Neural crest cell (in vitro differentiated cells): ENCODE measurements around the gene FAM174B. TPM values are rescaled to one million over a fixed set of nuclear protein-coding genes. Genes with fewer than 3 reads are reported as not detected.
A peak's percentile ranks its signal among the peaks of the same experiment; 100 is the strongest.

Source experiments
- DNase-seq: peaks from one replicate; pipeline ENCODE4 v3.0.0; 2021; ENCODE audit warnings: low read depth, mixed read lengths, low spot score
- H3K27ac Mint-ChIP-seq: one replicate; pipeline ENCODE4 v1.8.0; 2021; ENCODE audit warnings: mild to moderate bottlenecking, mixed read lengths; ENCODE audit not compliant: unreplicated experiment
- H3K27me3 Mint-ChIP-seq: 2 replicates; pipeline ENCODE4 v1.8.0; 2021; ENCODE audit warnings: low read depth, mild to moderate bottlenecking, mixed read lengths
- H3K36me3 Mint-ChIP-seq: 2 replicates; pipeline ENCODE4 v1.8.0; 2021; ENCODE audit warnings: low read depth, mild to moderate bottlenecking, mixed read lengths
- H3K4me1 Mint-ChIP-seq: 2 replicates; pipeline ENCODE4 v1.8.0; 2021; ENCODE audit warnings: mixed read lengths
- H3K4me3 Mint-ChIP-seq: one replicate; pipeline ENCODE4 v1.8.0; 2021; ENCODE audit warnings: mild to moderate bottlenecking, mixed read lengths
- H3K9me3 Mint-ChIP-seq: 2 replicates; pipeline ENCODE4 v1.8.0; 2021; ENCODE audit warnings: mixed read lengths
- CTCF ChIP-seq: fragments of 200-600 bp; sonication (generic); conservative IDR thresholded peaks from 2 replicates; pipeline ENCODE4 v1.5.0; 2021; ENCODE audit warnings: antibody characterized with exemption, mild to moderate bottlenecking
- total RNA-seq: library from RNA; stranded (reverse); gene quantifications from 2 replicates; pipeline ENCODE4 v1.2.1, GENCODE V29; 2021

Gene FAM174B
- total RNA-seq, 1 donor from 2014 or later = 12.1 TPM

GRCh38 chr15:92653366-92653765, 2.2 kb downstream of the FAM174B start:
- TF ChIP-seq CTCF = no peak
- H3K4me3 Mint-ChIP-seq = peak overlapping the region; percentile 89
- peaks cover 10% of the 10 kb centered on the region for H3K36me3 Mint-ChIP-seq
- peaks cover 14% of the 10 kb centered on the region for H3K4me1 Mint-ChIP-seq
- no peak overlapping the region for H3K27ac Mint-ChIP-seq
- peaks cover 42% of the 10 kb centered on the region for H3K27me3 Mint-ChIP-seq
- no peak for DNase-seq
- H3K9me3 Mint-ChIP-seq = peaks cover 3% of the 10 kb centered on the region

DNA sequence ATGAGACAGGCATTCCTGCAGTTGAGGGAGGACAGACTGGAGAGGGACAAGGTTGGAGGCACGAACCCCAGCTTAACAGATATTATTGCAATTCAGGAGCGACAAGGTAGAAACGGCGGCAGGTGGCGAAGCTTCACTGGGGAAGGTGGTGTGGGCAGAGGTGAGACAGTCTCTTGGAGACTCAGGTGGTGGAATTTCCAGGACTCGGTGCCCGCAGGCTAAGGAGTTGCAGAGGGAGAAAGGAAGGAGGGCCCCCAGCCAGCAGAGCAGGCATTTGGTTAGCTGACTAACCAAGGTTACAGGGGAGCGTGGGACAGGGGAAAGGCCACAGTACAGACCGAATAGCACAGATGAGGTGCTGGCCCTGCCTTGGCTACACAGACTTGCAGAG, 3.0 kb downstream of the FAM174B start:
- peaks cover 42% of the 10 kb centered on the region for H3K27me3 Mint-ChIP-seq

GRCh38 chr15:92651877-92652575, 3.5 kb downstream of the FAM174B start:
- H3K27me3 Mint-ChIP-seq = peaks cover 39% of the 10 kb centered on the region
- H3K36me3 Mint-ChIP-seq = peaks cover 10% of the 10 kb centered on the region
- H3K9me3 Mint-ChIP-seq = peaks cover 6% of the 10 kb centered on the region
- peak overlapping the region; percentile 38 for H3K4me3 Mint-ChIP-seq
- DNase-seq = no peak
- TF ChIP-seq CTCF = no peak
- H3K4me1 Mint-ChIP-seq = peaks cover 24% of the 10 kb centered on the region
- no peak overlapping the region for H3K27ac Mint-ChIP-seq

More for the DNA sequence above, 3.0 kb downstream of the FAM174B start:
- Mint-ChIP-seq H3K4me3 (peak overlapping the region; percentile 38), H3K36me3 (peaks cover 10% of the 10 kb centered on the region), H3K9me3 (peaks cover 6% of the 10 kb centered on the region), H3K4me1 (peaks cover 21% of the 10 kb centered on the region), H3K27ac (no peak overlapping the region)
- DNase-seq = no peak
- TF ChIP-seq CTCF = no peak

DNA sequence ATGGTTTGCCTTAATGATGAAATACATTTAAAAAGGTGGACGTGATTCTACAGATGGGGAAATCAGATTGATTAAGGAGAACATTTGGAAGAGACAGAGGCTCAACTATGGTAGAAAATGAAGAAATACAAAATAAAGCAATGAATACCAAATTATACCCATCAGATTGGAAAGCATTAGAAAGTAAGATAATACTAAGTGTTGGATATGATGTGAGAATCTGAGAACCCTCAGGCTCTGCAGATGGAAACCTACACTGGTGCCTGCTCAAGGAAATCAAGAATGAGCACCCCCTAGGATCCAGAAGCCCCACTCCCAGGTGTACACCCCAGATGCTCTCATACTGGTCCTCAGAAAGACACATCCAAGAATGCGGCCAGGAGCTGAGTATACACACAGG, 4.6 kb downstream of the FAM174B start:
- H3K27me3 Mint-ChIP-seq = peaks cover 28% of the 10 kb centered on the region
- H3K27ac Mint-ChIP-seq = no peak overlapping the region
- DNase-seq = no peak
- no peak overlapping the region for H3K4me3 Mint-ChIP-seq
- H3K36me3 Mint-ChIP-seq = peaks cover 11% of the 10 kb centered on the region
- no peak for TF ChIP-seq CTCF
- peaks cover 25% of the 10 kb centered on the region for H3K4me1 Mint-ChIP-seq
- peaks cover 6% of the 10 kb centered on the region for H3K9me3 Mint-ChIP-seq

- Mint-ChIP-seq H3K36me3 (peaks cover 12% of the 10 kb centered on the region), H3K27me3 (peaks cover 26% of the 10 kb centered on the region), H3K4me1 (peaks cover 25% of the 10 kb centered on the region), H3K27ac (no peak overlapping the region), H3K4me3 (no peak overlapping the region), H3K9me3 (peaks cover 6% of the 10 kb centered on the region)
- no peak for DNase-seq
- no peak for TF ChIP-seq CTCF
These were observed 5.3 kb downstream of the FAM174B start for GRCh38 chr15:92650256-92650655.
